GM12892 (cell line): Measurements from ENCODE around the gene PPFIA1.

ENCODE experiments used
- POLR2A ChIP-seq: IDR thresholded peaks from 2 replicates; pipeline ENCODE4 v1.6.1; 2011; ENCODE audit warnings: low read depth, low read length, control low read depth
- POLR2AphosphoS5 ChIP-seq: IDR thresholded peaks from 2 replicates; pipeline ENCODE4 v1.6.1; 2011; ENCODE audit warnings: low read depth, low read length, control low read depth
- TAF1 ChIP-seq: IDR thresholded peaks from 2 replicates; pipeline ENCODE4 v1.6.1; 2011; ENCODE audit warnings: low read depth, mild to moderate bottlenecking, control low read depth, low read length, borderline replicate concordance

GRCh38 chr11:70376621-70377020, 106.1 kb downstream of the PPFIA1 start:
- TF ChIP-seq POLR2A (no peak), POLR2AphosphoS5 (no peak), TAF1 (no peak)
